ENCODE data around the gene EPHB1. TPM values are rescaled to one million over a fixed set of nuclear protein-coding genes. Genes with fewer than 3 reads are reported as not detected.
"Not testable (repeated sequence)": the region's sequence is repeated elsewhere in the genome, so short reads cannot be mapped to it uniquely, and the experiment has no call there.

The EPHB1 gene
- polyA plus RNA-seq, 5 donors: 1.8 to 3.9 (median 2.8) TPM

DNA sequence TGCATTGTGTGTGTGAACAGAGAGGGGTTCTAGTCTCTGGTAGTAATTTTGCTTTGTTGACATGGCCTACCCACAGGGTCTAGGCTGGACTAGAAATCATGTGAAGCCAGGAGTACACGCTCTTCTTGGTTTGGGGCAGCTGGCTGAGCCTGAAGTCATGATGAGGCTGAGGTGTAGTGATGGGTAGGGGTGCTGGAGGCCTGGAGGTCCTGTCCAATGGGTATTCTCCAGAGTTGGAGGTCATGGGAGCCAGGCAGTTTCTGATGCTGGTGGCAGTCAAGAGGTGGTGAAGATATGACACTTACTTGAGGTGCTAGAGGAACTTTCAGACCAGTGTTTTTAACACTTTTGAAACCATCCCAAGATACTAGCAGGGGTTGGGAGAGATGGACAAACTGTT, 18.5 kb upstream of the EPHB1 start:
- no peak for DNase-seq

DNA sequence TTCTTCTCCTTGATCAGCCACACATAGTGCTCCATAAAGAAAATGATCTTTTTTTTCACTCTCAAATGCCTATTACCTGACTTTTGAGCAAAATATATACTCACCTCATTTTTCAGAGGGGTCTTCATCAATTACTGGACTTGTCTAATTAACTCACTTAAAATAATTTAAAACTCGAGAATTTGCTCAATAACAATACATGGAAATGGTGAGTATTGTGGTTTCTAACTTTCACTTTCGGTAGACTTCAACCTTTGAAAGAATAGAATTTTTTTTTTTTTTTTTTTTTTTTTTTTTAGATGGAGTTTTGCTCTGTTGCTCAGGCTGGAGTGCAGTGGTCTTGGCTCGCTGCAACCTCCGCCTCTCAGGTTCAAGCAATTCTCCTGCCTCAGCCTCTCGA, 17.7 kb upstream of the EPHB1 start:
- DNase-seq: no peak

DNA sequence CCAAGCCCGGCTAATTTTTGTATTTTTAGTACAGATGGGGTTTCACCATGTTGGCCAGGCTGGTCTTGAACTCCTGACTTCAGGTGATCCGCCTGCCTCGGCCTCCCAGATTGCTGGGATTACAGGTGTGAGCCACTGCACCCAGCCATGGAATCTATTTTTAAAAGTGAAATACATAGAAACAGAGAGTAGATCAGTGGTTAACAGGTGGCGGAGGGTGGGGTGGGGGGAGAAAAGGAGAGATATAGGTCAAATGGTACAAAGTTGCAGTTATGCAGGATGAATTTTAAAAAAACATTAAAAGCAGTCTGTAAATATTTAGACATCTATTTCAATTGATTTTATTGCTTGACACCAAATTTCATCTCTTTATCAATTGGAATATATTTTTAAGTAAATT, 6.8 kb upstream of the EPHB1 start:
- DNase-seq: not testable (repeated sequence)

DNA sequence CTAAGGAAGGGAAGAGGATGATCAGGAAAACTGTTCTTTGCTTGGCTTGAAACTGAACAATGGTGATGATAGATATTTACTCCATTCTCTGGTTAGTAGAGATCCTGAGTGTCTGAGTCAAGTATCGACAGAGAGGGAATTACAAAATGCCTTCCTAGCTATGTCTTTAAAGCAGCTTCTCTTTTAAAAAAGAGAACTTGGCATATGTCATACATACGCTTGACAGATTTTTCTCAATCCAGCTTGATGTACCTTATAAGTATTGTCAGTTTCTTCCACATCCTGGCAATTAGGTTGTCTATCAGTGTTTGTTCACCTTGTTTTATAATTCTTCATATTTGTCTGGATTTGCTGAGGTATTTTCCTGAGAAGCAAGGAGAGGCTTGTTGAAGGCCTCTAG, 5.0 kb upstream of the EPHB1 start:
- DNase-seq: no peak

DNA sequence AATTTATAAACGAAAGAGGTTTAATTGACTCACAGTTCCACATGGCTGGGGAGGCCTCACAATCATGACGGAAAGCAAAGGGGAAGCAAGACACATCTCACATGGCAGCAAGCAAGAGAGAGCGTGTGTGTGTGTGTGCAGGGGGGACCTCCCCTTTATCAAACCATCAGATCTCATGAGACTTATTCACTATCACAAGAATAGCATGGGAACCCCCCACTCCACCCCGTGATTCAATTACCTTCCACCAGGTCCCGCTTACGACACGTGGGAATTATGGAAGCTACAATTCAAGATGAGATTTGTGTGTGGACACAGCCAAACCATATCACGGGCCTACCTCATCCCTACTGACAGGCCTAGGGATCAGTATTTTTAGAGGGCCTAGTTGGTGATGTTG, 3.1 kb upstream of the EPHB1 start:
- no peak for DNase-seq

DNA sequence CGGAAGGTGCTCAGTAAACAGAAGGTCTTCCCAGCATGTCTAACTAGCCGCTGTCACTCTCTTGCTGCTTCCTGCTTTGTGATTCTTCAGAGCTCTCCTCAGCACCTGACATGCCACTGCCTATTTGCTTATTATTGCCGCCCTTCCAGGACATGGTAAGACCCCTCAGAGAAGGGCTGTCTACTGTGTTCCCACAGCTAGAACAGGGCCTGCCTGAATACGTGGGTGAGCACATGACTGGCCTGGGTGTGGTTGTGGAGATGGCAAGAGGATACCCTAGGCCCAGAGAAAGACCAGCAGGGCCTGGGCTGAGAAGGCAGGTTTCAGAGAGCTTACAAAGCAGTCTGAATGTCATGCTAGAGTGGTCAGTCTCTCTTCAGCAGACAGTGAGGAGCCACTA, 2.4 kb upstream of the EPHB1 start:
- DNase-seq: no peak

DNA sequence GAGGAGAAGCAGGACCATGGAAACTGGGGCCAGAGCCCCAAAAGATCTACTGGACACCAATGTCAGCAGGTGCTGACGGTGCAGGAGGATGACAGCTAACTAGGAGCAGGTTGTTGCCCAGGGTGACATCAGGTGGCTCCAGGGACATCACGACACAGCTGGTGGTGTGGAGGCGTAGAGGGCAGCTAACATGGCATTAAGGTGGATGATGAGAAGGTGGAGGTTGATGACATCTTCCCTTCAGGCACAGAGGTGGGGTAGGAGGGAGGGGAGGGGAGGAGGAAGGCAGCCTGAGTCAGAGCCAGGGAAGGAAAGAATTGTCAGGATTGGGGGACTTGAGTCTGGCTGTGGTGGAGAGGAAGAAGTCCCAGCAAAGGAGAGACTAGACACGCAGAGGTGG, 1.5 kb upstream of the EPHB1 start:
- no peak for DNase-seq

DNA sequence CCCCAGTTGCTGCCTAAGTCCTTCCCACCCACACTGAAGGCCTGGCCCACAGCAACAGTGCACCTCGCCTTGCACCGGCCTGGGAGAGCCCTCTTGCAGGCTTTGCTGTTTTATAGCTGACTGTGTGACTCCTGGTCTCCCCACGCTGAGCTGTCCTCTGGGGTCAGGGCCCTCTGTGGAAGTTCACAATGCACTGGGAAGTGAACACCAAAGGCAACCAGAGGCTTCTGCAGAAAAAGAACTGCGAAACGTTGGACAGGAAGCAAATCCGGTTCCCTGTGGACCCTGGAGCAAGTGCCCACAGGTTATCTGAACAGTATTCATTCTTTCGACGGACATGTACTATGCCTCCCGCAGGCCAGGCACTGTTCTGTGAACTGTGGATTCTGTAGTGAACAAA, 737 bp upstream of the EPHB1 start:
- DNase-seq: no peak

DNA sequence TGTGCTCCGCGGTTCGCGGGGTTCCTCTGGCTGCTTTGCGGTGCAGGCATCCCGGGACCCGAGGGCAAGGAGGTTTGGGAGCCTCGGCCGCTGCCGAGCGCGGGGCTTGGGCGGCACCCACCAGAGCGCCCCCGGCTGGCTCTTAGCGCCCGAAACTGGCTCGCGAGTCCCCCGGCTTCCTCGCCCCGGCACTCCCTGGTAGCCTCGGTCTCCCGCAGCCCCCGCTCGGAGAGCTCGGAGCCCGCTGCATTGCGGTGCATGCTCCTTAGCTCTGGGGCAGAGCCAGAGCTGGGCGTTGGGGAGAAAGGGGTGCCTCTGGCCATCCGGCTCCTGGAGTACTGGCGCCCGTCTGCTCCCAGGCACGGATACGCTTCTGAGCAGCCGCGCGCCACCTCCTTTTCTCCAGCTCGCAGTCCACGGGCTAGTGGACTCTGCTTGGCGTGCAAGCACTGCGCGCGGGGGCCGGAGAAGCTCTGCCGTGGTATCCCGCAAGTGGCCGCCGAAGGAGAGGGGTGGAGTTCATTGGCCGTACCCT, 753 bp downstream of the EPHB1 start:
- no peak for DNase-seq

DNA sequence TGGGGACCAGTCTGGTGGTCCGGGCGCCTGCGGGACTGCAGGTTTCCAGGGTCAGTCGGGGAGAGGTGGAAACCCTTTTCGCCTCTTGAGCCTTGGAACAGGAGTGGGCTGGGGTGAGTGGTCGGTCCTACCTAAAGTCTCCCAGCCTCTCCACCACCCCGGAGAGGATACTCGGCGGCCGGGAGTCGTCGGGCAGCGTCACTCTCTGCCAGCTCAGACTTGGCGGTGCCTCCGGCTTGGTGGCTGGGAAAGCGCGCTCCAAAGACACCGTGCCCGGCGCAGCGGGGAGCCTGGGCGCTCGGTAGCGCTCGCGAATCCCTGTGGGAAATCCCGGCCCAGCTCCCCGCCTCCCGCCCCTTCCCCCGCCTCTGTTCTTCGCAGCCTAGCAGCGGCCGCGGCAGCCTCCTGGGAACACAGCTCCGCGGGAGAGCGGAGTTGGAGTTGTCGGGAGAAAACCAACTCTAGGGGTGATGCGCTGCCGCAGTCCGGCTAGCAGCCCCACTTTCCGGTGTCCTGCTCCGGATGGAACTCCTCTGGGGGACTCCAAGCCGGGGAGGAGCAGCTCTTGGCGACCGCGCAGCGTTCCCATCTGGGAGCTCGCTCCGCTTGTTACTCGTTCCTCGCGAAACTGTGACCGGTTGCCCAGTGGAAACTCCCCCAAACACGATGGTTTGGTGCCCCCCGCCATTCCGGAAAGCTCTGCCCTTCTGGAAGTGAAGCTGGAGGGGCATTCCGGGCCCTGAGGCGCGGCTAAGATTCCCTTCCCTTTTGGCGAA, 1.4 kb downstream of the EPHB1 start:
- no peak for DNase-seq

DNA sequence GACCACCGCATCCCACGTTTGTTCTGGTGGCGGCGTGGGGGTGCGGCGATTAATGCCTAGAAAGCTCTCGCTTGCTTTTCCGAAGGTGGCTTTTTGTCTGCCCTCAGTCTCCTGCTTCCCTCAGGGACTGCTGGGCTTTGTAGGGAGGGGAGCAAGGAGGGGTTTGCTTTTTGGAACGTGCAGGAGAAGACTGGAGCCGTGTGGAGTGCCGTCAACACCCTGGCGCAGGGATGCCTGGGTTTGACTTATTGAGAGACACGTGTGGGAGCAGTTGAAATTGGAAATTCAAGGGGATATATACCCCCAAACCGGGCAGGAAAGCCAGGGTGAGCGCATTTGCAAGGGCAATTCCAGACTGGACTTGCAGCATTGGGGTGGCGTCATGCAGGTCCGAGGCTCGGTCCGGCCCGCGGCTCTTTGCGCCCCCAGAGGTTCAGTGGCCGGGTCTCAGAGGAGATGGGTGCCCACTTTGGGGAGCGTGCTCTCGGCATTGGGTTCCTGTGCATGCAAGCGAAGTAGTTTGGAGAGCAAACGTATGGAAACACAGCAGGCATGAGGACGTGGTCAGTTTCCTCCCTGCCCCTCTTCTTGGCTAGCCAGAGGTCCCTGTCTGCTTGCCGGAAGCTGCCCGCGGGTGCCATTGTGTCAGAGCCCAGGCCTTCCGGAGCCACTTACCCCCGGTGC, 2.1 kb downstream of the EPHB1 start:
- no peak for DNase-seq

DNA sequence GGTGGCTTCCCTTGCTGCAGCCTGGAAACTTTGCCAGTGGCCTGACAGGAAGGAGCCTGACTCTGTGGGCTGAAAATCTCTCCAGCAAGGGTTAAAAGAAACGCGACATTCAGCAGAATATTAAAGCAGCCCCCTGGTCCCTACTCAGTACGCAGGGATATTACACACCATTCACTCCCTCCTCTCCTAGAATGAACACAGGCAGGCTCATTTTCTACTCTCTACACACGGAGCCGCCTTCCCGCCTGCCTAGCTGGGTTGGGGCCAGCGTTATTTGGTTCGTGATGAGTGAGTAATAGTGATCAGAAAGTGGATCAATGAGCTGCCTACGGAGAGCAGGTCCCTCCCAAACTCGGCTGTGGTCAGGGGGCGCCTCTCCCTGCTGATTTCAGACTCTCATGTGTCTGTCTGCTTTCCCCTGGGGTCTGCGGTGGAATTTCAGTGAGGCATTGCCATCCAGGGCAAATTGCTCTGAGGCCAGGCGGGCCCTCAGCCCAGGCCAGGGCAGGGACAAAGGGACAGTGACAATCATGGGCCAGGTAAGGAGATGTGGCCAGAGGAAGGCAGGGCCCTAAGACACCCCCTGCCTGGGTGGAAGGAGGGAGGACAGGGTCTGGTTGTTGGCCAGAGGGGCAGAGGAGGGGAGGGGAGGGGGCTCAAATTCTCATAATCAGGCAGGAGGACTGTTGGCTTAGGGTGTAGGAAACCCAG, 2.8 kb downstream of the EPHB1 start:
- DNase-seq: no peak

DNA sequence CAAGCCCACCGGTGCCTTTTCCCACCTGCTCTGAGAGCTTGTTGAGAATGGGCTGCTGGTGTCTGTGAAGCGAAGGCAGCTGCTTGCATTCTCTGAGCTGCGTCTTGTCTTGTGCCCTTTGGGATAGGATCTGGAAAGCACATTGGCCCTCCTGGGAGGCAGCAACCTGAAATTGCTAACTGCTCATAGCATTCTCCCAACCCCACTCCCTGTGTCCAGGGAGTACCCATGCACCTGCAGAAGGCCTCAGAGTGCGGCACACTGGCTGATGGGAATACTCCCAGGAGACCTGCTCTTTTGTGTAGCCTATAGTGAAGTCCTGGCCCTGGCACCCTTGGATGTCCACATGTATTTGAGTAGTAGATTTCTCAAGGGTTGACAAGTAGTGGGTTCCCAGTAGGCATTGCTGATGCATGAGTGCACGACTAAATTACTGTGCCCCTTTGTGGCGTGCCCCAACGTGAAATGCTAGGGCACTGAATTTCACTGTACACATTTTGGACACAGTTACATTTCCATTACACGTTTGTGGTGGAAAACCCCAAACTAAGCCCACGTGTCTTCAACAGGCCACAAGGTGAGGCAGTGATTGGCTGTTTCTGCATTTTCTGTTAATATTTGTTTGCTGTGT, 3.7 kb downstream of the EPHB1 start:
- DNase-seq: no peak

DNA sequence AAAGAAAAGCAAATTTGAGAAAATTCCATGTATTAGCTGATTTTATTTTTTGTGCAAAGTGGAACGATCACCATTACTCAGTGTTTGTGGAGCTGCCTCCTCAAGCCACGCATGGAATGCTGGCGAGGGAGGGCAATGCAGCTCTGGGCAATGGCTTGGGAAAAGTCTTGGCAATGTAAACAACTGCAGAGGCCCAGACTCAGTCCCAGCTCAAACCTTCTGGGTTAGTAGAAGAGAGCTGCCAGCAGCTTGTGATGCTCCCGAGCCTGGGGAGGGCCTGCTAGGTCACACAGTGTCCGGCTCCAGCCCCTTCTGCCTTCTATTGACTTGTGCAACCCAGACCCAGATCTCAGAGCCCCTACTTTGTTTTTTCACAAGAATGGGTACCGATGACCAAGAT, 4.3 kb downstream of the EPHB1 start:
- DNase-seq: no peak

DNA sequence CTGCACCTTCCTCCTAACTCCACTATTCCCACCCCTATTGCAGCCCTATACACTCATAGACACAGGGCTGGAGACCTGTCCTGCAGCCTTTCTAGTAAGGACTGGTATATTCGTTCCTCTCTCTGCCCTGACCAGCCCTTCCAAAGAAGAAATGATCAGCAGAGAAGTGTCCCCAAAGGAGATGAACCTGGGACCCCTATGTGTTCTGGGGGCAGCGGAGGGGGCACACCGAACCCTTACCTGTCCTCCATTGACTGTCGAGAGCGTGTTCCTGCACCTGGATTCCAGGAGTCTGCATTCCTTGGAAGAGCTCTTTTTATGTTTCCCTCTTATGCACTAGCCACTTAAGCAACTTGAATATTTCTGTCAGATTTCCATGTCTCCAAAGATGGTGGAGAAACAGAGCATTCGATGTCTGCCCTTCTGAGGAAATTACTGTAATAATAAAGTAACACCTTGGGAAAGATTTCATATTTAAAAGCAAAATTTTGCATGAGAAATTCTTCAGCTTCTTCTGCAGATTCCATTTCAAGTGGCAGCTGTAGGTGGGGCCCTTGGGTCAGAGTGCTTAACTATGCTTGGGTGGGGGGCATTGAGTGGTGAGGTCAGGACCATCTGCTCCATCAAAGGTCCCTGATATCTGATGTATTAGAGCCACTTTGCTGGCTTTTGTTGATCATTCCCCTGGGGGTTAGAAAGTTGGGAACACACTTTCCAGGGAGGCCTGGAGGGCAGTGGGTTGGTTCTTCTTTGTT, 6.3 kb downstream of the EPHB1 start:
- DNase-seq: no peak

DNA sequence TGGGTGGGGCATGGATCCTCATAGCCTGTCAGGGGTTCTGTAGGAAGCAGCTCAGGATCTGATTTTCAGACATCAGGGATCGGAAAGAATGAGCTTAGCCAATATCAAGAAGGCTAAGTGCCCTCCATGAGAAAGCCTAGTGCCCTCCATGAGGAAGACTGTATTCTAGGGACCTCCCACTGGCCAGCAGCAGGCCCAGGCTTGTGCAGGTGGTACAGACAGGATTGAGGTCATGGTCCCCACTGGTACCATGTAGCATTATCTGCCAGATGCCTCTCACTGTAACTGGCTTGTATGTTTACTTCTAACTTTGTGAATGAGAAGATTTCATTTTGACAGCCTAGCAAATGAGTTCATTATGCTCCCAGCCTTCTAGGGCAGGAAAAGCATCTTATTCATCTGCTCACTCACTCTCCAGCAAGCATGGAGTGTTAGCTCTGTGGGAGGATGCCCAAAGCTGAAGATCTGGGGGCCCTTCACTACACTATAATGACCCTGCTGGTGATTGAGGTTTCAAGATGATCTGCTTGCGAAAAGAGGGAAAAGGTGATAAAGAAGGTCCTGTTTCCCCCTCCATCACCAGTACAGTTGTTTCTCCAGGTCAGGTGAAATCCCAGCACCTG, 7.5 kb downstream of the EPHB1 start:
- DNase-seq: no peak

DNA sequence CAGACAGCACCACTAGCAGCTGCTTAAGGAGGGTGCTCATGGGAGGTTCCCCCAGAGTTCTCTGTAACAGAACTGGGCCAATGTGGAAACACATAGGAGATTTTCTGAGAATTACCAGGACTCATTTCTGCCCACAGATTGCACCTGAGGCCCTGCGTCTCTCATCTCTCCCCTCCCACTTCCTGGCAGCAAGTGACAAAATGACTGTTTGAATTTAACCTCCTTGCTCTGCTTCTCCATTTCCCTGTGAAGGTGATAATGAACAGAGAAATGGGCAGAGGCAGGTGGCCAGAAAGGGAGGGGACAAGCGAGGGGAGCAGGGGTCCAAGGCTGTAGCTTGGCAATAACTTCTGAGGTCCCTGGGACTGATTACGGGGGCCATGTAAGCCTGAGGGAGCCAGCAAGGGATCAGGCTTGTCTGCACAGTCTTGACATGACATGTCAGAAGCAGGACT, 8.0 kb downstream of the EPHB1 start:
- DNase-seq: no peak

DNA sequence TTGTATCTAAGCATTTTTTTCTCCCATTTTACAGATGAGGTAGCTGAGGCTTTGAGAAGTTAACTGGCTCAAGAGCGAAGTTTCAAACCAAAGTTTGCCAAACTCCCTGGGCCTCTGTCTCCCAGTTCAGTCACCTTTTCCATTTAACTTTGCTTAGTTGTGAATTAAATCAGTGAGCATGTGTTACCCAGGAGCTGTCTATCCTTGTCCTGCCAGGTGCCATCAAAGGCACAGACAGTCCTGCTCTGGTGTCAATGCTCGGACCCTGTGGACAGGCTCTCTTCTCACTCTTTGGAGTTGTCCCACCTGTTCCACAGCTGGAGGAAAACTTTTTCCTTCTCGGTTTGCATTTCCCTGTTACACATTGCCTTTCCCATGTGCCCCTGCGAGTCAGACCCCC, 8.6 kb downstream of the EPHB1 start:
- DNase-seq: no peak

DNA sequence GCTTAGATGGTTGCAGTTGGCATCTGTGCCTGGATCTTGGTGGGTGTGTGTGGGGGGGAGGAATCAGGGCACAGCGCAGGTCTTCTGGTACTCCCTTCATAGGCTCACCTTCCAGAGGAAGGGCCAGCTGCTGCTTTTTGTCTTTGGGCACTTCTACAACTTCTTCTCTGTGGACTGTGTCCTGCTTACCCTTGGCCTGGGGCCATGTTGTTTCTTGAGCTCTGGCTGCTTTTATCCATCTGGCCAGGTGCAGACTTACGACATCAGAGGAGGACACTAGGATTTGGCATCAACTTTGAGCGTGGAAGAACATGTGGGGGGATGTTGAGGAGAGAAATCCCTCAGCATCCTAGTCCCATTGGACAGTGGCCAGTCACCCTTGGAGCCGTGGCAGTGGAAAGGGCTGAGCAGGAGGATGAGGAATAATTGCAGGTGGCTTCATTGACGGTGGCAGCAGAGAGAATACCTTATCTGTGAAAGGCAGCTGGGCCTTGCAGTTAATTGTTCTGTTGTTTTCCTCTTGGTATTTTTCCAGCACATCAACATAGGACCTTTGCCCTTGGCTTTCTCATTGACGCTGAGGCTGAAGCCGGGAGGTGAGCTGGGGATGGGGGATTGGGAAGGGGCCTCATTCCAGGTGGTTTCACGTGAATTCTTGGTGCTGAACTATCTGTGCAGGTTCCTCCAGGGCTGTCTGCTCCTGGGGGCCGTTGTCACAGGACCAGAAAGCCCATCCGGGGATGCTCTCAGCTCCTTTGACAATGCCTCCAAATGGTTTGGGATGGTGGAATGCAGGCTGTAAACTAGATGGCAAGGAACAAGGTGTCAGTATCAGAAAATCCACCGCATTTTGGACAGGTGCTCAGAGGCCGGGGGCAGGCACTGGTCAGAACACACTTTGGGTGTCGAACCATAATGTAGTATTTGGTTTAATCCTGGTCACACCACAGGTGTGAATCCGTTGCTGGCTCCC, 9.7 kb downstream of the EPHB1 start:
- DNase-seq: no peak

DNA sequence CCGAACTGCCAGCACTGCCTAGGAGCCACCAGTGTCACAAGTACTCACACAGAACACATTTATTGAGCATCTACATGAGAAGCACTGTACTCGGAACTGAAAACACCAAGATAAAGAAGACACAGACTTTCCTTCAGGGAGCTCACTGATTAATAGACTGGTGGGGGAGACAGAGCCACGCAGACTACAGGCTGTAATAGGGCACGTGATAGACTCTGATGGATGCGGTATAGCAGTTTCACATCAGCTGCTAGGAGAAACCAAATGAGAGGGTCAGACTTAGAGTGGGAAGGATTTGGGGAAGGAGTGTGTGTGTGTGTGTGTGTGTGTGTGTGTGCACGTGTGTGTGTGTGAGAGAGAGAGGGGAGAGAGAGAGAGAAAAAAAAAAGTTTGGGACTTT, 12.1 kb downstream of the EPHB1 start:
- DNase-seq: no peak

Measured in right lung (tissue), 5 donors.